Right atrium auricular region (tissue), 2 donors: ENCODE results near the gene IFIT5. TPM values are rescaled to one million over a fixed set of nuclear protein-coding genes. Genes with fewer than 3 reads are reported as not detected.
A peak's percentile ranks its signal among the peaks of the same experiment; 100 is the strongest.

Experiments used
- DNase-seq: peaks from one replicate; pipeline ENCODE4 v3.0.0-alpha.2; 2019; ENCODE audit warnings: low spot score
- H3K27ac ChIP-seq, 2 donors: fragments of 200-600 bp; sonication (generic); 1 replicate in 1 of 2; 2 replicates in 1 of 2; pipeline ENCODE4 v1.5.1; 2016 to 2019
- H3K27me3 ChIP-seq, 2 donors: fragments of 200-600 bp; sonication (generic); one replicate each; pipeline versions ENCODE4 v1.5.1 to v1.6.0; 2017 to 2019
- H3K36me3 ChIP-seq: fragments of 200-600 bp; sonication (generic); one replicate; pipeline ENCODE4 v1.5.1; 2016
- H3K4me1 ChIP-seq, 2 donors: fragments of 200-600 bp; sonication (generic); one replicate each; pipeline versions ENCODE4 v1.5.1 to v1.6.0; 2017 to 2019
- H3K4me3 ChIP-seq, 2 donors: fragments of 200-600 bp; sonication (generic); 1 replicate in 1 of 2; 2 replicates in 1 of 2; pipeline ENCODE4 v1.5.1; 2017 to 2019; ENCODE audit warnings: mild to moderate bottlenecking in 1 of 2, moderate library complexity in 1 of 2
- H3K9me3 ChIP-seq, 2 donors: fragments of 200-600 bp; sonication (generic); one replicate each; pipeline ENCODE4 v1.5.1; 2019
- CTCF ChIP-seq, 2 donors: fragments of 200-600 bp; sonication (generic); IDR thresholded peaks; one replicate each; pipeline ENCODE4 v1.5.1; 2019; ENCODE audit warnings: antibody characterized with exemption in 2 of 2
- total RNA-seq, 2 donors: library from RNA; depleted of rRNA; stranded (reverse); fragments of >200 nt; gene quantifications; one replicate each; pipeline ENCODE4 v1.1.0, GENCODE V29; 2016

The IFIT5 gene
- total RNA-seq, 2 donors from 2014 or later: 6.9 to 11.1 TPM

- H3K4me3 ChIP-seq: no peak overlapping the region
- no peaks in the 10 kb centered on the region for H3K27me3 ChIP-seq
- H3K9me3 ChIP-seq: no peaks in the 10 kb centered on the region
- TF ChIP-seq CTCF (IDR thresholded peaks at IDR 0.05): no peak
- H3K4me1 ChIP-seq: peaks cover 0 to 15% of the 10 kb centered on the region in 2 donors
- no peaks in the 10 kb centered on the region for H3K36me3 ChIP-seq
- no peak for DNase-seq
- H3K27ac ChIP-seq: peak overlapping the region in 1 of 2 donors; percentile 66
Observed at GRCh38 chr10:89458291-89458690, 43.9 kb downstream of the IFIT5 start.

- H3K4me1 ChIP-seq: peaks cover 0 to 16% of the 10 kb centered on the region in 2 donors
- no peak for DNase-seq
- no peak overlapping the region for H3K4me3 ChIP-seq
- no peaks in the 10 kb centered on the region for H3K9me3 ChIP-seq
- H3K27me3 ChIP-seq: no peaks in the 10 kb centered on the region
- no peak for TF ChIP-seq CTCF (IDR thresholded peaks at IDR 0.05)
- peak overlapping the region in 1 of 2 donors; percentile 66 for H3K27ac ChIP-seq
- H3K36me3 ChIP-seq: no peaks in the 10 kb centered on the region
Observed at GRCh38 chr10:89458784-89459183, 44.4 kb downstream of the IFIT5 start.

- no peak for TF ChIP-seq CTCF (IDR thresholded peaks at IDR 0.05)
Observed at GRCh38 chr10:89463846-89464537, 49.6 kb downstream of the IFIT5 start.

GRCh38 chr10:89465196-89465595 is 50.8 kb downstream of the IFIT5 start:
- DNase-seq: no peak
- no peak overlapping the region for H3K4me3 ChIP-seq
- TF ChIP-seq CTCF (IDR thresholded peaks at IDR 0.05): no peak
- H3K27me3 ChIP-seq: no peaks in the 10 kb centered on the region
- no peaks in the 10 kb centered on the region for H3K9me3 ChIP-seq
- no peak overlapping the region for H3K27ac ChIP-seq
- no peaks in the 10 kb centered on the region for H3K36me3 ChIP-seq
- peaks cover 0 to 10% of the 10 kb centered on the region in 2 donors for H3K4me1 ChIP-seq

More at GRCh38 chr10:89463846-89464537, 49.6 kb downstream of the IFIT5 start:
- Histone ChIP-seq H3K27me3 (no peaks in the 10 kb centered on the region), H3K4me1 (peaks cover 0 to 13% of the 10 kb centered on the region in 2 donors), H3K36me3 (no peaks in the 10 kb centered on the region), H3K27ac (peak overlapping the region in 1 of 2 donors; percentile 57), H3K9me3 (no peaks in the 10 kb centered on the region), H3K4me3 (no peak overlapping the region)
- DNase-seq: no peak

GRCh38 chr10:89466599-89467035 is 52.2 kb downstream of the IFIT5 start:
- Histone ChIP-seq H3K27me3 (no peaks in the 10 kb centered on the region), H3K4me1 (peaks cover 0 to 14% of the 10 kb centered on the region in 2 donors), H3K9me3 (no peaks in the 10 kb centered on the region), H3K36me3 (no peaks in the 10 kb centered on the region), H3K4me3 (no peak overlapping the region), H3K27ac (no peak overlapping the region)
- no peak for DNase-seq
- TF ChIP-seq CTCF (IDR thresholded peaks at IDR 0.05): peak in 1 of 2 donors; percentile 61
